Keratinocyte (primary cell): ENCODE results near the gene TBC1D8B.

Experiments used
- CTCF ChIP-seq, 3 experiments: IDR thresholded peaks in 1 of 3; conservative IDR thresholded peaks in 1 of 3; optimal IDR thresholded peaks in 1 of 3; 2 replicates in 2 of 3; 3 replicates in 1 of 3; pipeline versions ENCODE3 to v1.5.1; 2011; ENCODE audit warnings: low read length in 3 of 3, mild to moderate bottlenecking in 3 of 3, moderate library complexity in 2 of 3, control low read depth in 1 of 3, inconsistent platforms in 1 of 3; ENCODE audit not compliant: insufficient read depth in 2 of 3; ENCODE audit errors: extremely low read depth in 1 of 3
- EZH2 ChIP-seq: IDR thresholded peaks from one replicate; pipeline ENCODE4 v1.6.1; 2012; ENCODE audit warnings: inconsistent platforms, mild to moderate bottlenecking, low read length, moderate library complexity

GRCh38 chrX:106863697-106864096, 61.2 kb downstream of the TBC1D8B start:
- TF ChIP-seq CTCF (optimal IDR thresholded peaks at IDR 0.05 in 1 of 3, IDR thresholded peaks at IDR 0.05 in 1 of 3, conservative IDR thresholded peaks at IDR 0.05 in 1 of 3; ENCODE audit: extremely low read depth in 1 of 3, insufficient read depth in 2 of 3, low read length in 3 of 3) (no peak), EZH2 (no peak)
